Breast epithelium (tissue), 3 donors: ENCODE measurements around the gene TMEM253.

Experiments used
- POLR2A ChIP-seq: fragments of 450-650 bp; IDR thresholded peaks from one replicate; pipeline ENCODE4 v1.6.1; 2016; ENCODE audit warnings: antibody characterized with exemption, mild to moderate bottlenecking, moderate library complexity
- POLR2AphosphoS5 ChIP-seq, 3 donors: sonication (generic); formaldehyde crosslinking; IDR thresholded peaks; one replicate each; pipeline ENCODE4 v1.6.1; 2017; ENCODE audit warnings: antibody characterized with exemption in 3 of 3
- TF ChIP-seq, protein P1 (sequence below), 3 donors: fragments of 450-650 bp; IDR thresholded peaks; one replicate each; pipeline ENCODE4 v1.5.1; 2016 to 2017; ENCODE audit warnings: antibody characterized with exemption in 3 of 3, mild to moderate bottlenecking in 3 of 3, moderate library complexity in 3 of 3

DNA sequence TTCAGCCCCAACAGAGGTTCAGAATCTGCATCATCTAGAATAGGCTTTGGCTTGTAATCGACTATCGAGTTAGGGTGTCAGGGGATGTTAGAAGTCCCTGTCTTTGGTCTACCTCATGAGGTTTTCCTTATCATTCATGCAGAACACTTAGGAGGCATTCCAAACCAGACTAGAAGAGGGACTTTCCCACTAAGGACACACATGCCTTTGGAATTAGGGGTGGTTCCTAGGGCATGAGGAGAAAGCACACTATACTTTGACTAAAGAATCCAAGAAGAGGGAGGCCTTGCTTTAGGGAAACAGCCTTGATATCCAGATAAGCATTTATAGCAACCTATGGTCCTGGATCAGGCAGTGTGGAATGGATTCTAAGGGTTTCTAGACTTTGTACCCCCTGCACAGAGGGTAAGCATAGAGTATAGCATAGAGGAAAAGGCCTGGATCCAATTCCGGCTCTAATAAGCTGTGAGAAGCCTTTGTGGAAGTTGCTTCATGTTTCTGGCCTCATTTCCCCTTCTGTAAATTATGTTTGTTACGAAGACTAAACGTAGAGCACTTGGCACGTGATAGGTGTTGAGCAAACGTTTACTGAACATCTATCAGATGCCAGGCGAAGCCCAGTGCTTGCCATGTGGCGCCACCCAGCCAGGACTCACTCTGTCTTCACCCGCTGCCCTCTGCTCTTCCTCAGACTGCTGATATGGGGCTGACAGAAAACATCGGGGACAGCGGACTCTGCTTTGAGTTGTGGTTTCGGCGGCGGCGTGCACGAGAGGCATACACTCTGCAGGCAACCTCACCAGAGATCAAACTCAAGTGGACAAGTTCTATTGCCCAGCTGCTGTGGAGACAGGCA lies 15.6 kb upstream of the TMEM253 start:
- TF ChIP-seq, protein P1, sequence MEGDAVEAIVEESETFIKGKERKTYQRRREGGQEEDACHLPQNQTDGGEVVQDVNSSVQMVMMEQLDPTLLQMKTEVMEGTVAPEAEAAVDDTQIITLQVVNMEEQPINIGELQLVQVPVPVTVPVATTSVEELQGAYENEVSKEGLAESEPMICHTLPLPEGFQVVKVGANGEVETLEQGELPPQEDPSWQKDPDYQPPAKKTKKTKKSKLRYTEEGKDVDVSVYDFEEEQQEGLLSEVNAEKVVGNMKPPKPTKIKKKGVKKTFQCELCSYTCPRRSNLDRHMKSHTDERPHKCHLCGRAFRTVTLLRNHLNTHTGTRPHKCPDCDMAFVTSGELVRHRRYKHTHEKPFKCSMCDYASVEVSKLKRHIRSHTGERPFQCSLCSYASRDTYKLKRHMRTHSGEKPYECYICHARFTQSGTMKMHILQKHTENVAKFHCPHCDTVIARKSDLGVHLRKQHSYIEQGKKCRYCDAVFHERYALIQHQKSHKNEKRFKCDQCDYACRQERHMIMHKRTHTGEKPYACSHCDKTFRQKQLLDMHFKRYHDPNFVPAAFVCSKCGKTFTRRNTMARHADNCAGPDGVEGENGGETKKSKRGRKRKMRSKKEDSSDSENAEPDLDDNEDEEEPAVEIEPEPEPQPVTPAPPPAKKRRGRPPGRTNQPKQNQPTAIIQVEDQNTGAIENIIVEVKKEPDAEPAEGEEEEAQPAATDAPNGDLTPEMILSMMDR (IDR thresholded peaks at IDR 0.05) = no peak
- TF ChIP-seq POLR2AphosphoS5 (IDR thresholded peaks at IDR 0.05) (no peak), POLR2A (no peak)
